Stimulated activated naive CD8-positive, alpha-beta T cell treated with anti-CD3 and anti-CD28 coated beads, Interleukin-15, amount 100 ng/mL, for 72 hours (primary cell): Measurements from ENCODE around the gene U2AF2.

Experiments
- ATAC-seq: fragments of 150-1000 bp; cut with Tn5 transposase; 2 replicates; pipeline ENCODE4 v1.10.0; 2021; ENCODE audit warnings: mild to moderate bottlenecking, moderate library complexity
- DNase-seq, 2 donors: peaks; one replicate each; pipeline ENCODE4 v3.0.0; 2021 to 2022
- H3K27ac Mint-ChIP-seq, 2 donors: one replicate each; pipeline ENCODE4 v1.8.0; 2022; ENCODE audit warnings: mild to moderate bottlenecking in 2 of 2, mixed read lengths in 2 of 2, moderate library complexity in 2 of 2
- H3K27me3 Mint-ChIP-seq: one replicate; pipeline ENCODE4 v1.8.0; 2022; ENCODE audit warnings: mixed read lengths
- H3K4me1 Mint-ChIP-seq: one replicate; pipeline ENCODE4 v1.8.0; 2022; ENCODE audit warnings: mild to moderate bottlenecking, mixed read lengths
- H3K4me3 Mint-ChIP-seq, 2 donors: one replicate each; pipeline ENCODE4 v1.8.0; 2022; ENCODE audit warnings: mild to moderate bottlenecking in 2 of 2, mixed read lengths in 2 of 2, moderate library complexity in 1 of 2
- H3K9me3 Mint-ChIP-seq, 2 donors: one replicate each; pipeline ENCODE4 v1.8.0; 2022; ENCODE audit warnings: mixed read lengths in 2 of 2

Gene U2AF2

GRCh38 chr19:55635856-55636440, 18.9 kb upstream of the U2AF2 start:
- no peaks in the 10 kb centered on the region for H3K27me3 Mint-ChIP-seq
- no peak for DNase-seq
- no peak for ATAC-seq
- peak overlapping the region; percentile 100 for H3K27ac Mint-ChIP-seq
- peaks cover 74% of the 10 kb centered on the region for H3K4me1 Mint-ChIP-seq
- peak overlapping the region; percentile 96 to 99 for H3K4me3 Mint-ChIP-seq
- peaks cover 0 to 6% of the 10 kb centered on the region in 2 donors for H3K9me3 Mint-ChIP-seq

GRCh38 chr19:55636723-55637122, 18.1 kb upstream of the U2AF2 start:
- H3K9me3 Mint-ChIP-seq = peaks cover 0 to 6% of the 10 kb centered on the region in 2 donors
- ATAC-seq = no peak
- H3K4me1 Mint-ChIP-seq = peaks cover 69% of the 10 kb centered on the region
- peak overlapping the region; percentile 96 to 99 for H3K4me3 Mint-ChIP-seq
- no peak for DNase-seq
- peak overlapping the region; percentile 85 to 100 for H3K27ac Mint-ChIP-seq
- no peaks in the 10 kb centered on the region for H3K27me3 Mint-ChIP-seq

- Mint-ChIP-seq H3K4me1 (peaks cover 61% of the 10 kb centered on the region), H3K4me3 (peak overlapping the region; percentile 18 to 99), H3K27me3 (no peaks in the 10 kb centered on the region), H3K27ac (peak overlapping the region in 1 of 2 donors; percentile 55), H3K9me3 (peaks cover 0 to 6% of the 10 kb centered on the region in 2 donors)
- no peak for ATAC-seq
- no peak for DNase-seq
These were observed 17.3 kb upstream of the U2AF2 start for GRCh38 chr19:55637534-55637933.

GRCh38 chr19:55638864-55639359, 15.9 kb upstream of the U2AF2 start:
- Mint-ChIP-seq H3K9me3 (peaks cover 0 to 6% of the 10 kb centered on the region in 2 donors), H3K4me1 (peaks cover 70% of the 10 kb centered on the region), H3K27me3 (no peaks in the 10 kb centered on the region), H3K27ac (no peak overlapping the region), H3K4me3 (peak overlapping the region; percentile 59 to 64)
- DNase-seq (peak; percentile 62 to 76), ATAC-seq (no peak)

- Mint-ChIP-seq H3K4me1 (peaks cover 70% of the 10 kb centered on the region), H3K27ac (peak overlapping the region; percentile 81 to 87), H3K4me3 (peak overlapping the region; percentile 79 to 96), H3K9me3 (peaks cover 0 to 6% of the 10 kb centered on the region in 2 donors), H3K27me3 (no peaks in the 10 kb centered on the region)
- ATAC-seq (peak; percentile 37), DNase-seq (peak; percentile 80 to 82)
These were observed 14.7 kb upstream of the U2AF2 start for GRCh38 chr19:55640043-55640576.

GRCh38 chr19:55640577-55641425, 14.0 kb upstream of the U2AF2 start, which contains the start of gene ZNF580:
Gene ZNF580 (plus strand): TSS chr19:55641002. CDS start chr19:55642509, 1,507 bp downstream.
- H3K9me3 Mint-ChIP-seq = peaks cover 0 to 6% of the 10 kb centered on the region in 2 donors
- ATAC-seq = peak; percentile 53
- peak within 1 kb of the TSS; percentile 94 to 96 for H3K27ac Mint-ChIP-seq
- peak; percentile 74 to 75 for DNase-seq
- H3K4me3 Mint-ChIP-seq = peak within 1 kb of the TSS; percentile 96 to 98
- no peaks in the 10 kb centered on the region for H3K27me3 Mint-ChIP-seq
- H3K4me1 Mint-ChIP-seq = peaks cover 70% of the 10 kb centered on the region

GRCh38 chr19:55641426-55642152, 13.2 kb upstream of the U2AF2 start:
- ATAC-seq (peak; percentile 19), DNase-seq (peak; percentile 47 to 55)
- H3K27ac Mint-ChIP-seq = peak overlapping the region; percentile 94 to 96
- H3K4me3 Mint-ChIP-seq = peak overlapping the region; percentile 96 to 98
- H3K4me1 Mint-ChIP-seq = peaks cover 70% of the 10 kb centered on the region
- peaks cover 0 to 6% of the 10 kb centered on the region in 2 donors for H3K9me3 Mint-ChIP-seq
- no peaks in the 10 kb centered on the region for H3K27me3 Mint-ChIP-seq

- DNase-seq (peak in 1 of 2 donors; percentile 56), ATAC-seq (peak; percentile 18)
- Mint-ChIP-seq H3K9me3 (peaks cover 0 to 6% of the 10 kb centered on the region in 2 donors), H3K27me3 (no peaks in the 10 kb centered on the region), H3K4me1 (peaks cover 70% of the 10 kb centered on the region), H3K4me3 (peak overlapping the region; percentile 96 to 98), H3K27ac (peak overlapping the region; percentile 95 to 97)
These were observed 12.5 kb upstream of the U2AF2 start for GRCh38 chr19:55642153-55643002.

- Mint-ChIP-seq H3K4me1 (peaks cover 68% of the 10 kb centered on the region), H3K4me3 (peak within 1 kb of the TSS; percentile 96 to 98), H3K27me3 (no peaks in the 10 kb centered on the region), H3K9me3 (no peaks in the 10 kb centered on the region), H3K27ac (peak within 1 kb of the TSS; percentile 97 to 98)
- DNase-seq = peak; percentile 84
- ATAC-seq = peak; percentile 68
These were observed 11.6 kb upstream of the U2AF2 start, which contains the start of gene ZNF581 for GRCh38 chr19:55643003-55643886. Gene ZNF581 (plus strand): TSS chr19:55643649. CDS start chr19:55644572, 923 bp downstream.

- peak overlapping the region; percentile 95 to 98 for H3K27ac Mint-ChIP-seq
- DNase-seq (no peak), ATAC-seq (peak; percentile 0)
- H3K4me3 Mint-ChIP-seq = peak overlapping the region; percentile 96 to 98
- H3K9me3 Mint-ChIP-seq = no peaks in the 10 kb centered on the region
- H3K4me1 Mint-ChIP-seq = peaks cover 71% of the 10 kb centered on the region
- no peaks in the 10 kb centered on the region for H3K27me3 Mint-ChIP-seq
These were observed 11.0 kb upstream of the U2AF2 start for GRCh38 chr19:55643887-55644176.

GRCh38 chr19:55644191-55644833, 10.5 kb upstream of the U2AF2 start:
- ATAC-seq (no peak), DNase-seq (no peak)
- peaks cover 71% of the 10 kb centered on the region for H3K4me1 Mint-ChIP-seq
- no peaks in the 10 kb centered on the region for H3K9me3 Mint-ChIP-seq
- H3K4me3 Mint-ChIP-seq = peak overlapping the region; percentile 96 to 98
- peak overlapping the region; percentile 95 to 98 for H3K27ac Mint-ChIP-seq
- no peaks in the 10 kb centered on the region for H3K27me3 Mint-ChIP-seq

GRCh38 chr19:55644842-55645511, 9.9 kb upstream of the U2AF2 start:
- DNase-seq = no peak

GRCh38 chr19:55645512-55645881, 9.3 kb upstream of the U2AF2 start:
- no peak for ATAC-seq
- Mint-ChIP-seq H3K4me1 (peaks cover 72% of the 10 kb centered on the region), H3K9me3 (no peaks in the 10 kb centered on the region), H3K27me3 (no peaks in the 10 kb centered on the region), H3K4me3 (peak overlapping the region; percentile 60 to 96), H3K27ac (peak overlapping the region in 1 of 2 donors; percentile 13)
- no peak for DNase-seq

More at GRCh38 chr19:55644842-55645511, 9.9 kb upstream of the U2AF2 start:
- H3K27ac Mint-ChIP-seq = peak overlapping the region; percentile 69 to 89
- H3K27me3 Mint-ChIP-seq = no peaks in the 10 kb centered on the region
- no peak for ATAC-seq
- H3K9me3 Mint-ChIP-seq = no peaks in the 10 kb centered on the region
- H3K4me1 Mint-ChIP-seq = peaks cover 72% of the 10 kb centered on the region
- peak overlapping the region; percentile 96 to 98 for H3K4me3 Mint-ChIP-seq
